PC-3 (cell line): ENCODE data around the gene ZBTB7C.

Experiments used
- CTCF ChIP-seq: fragments of 300-600 bp; sonication (generic); conservative IDR thresholded peaks from 2 replicates; pipeline ENCODE4 v1.5.1; 2017; ENCODE audit warnings: antibody characterized with exemption, low read depth, mild to moderate bottlenecking, low read length
- EZH2 ChIP-seq: fragments of 300-600 bp; sonication (generic); IDR thresholded peaks from one replicate; pipeline ENCODE4 v1.6.1; 2017; ENCODE audit warnings: antibody characterized with exemption, mild to moderate bottlenecking, low read length; ENCODE audit not compliant: unreplicated experiment
- EZH2phosphoT487 ChIP-seq: fragments of 300-600 bp; sonication (generic); IDR thresholded peaks from 2 replicates; pipeline ENCODE4 v1.6.1; 2018; ENCODE audit warnings: mild to moderate bottlenecking, antibody characterized with exemption, low read length, borderline replicate concordance

DNA sequence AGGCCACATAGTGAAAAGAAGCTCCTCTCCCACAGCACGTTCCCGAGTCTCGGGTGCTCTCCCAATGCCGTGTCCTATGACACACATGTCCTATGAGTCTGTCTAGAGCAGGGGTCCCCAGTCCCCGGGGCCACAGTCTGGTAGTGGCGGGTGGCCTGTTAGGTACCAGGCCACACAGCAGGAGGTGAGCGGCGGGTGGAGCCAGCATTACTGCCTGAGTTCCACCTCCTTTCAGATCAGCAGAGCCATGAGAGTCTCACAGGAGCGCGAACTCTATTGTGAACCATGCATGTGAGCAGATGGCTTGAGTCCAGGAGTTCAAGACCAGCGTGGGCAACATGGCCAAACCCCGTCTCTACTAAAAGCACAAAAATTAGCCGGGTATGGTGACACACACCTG is 112.6 kb downstream of the ZBTB7C start:
- TF ChIP-seq CTCF (no peak), EZH2 (no peak), EZH2phosphoT487 (no peak)
